Tibial artery (tissue), 4 donors: ENCODE data around the gene FOXB2.
"Not testable (repeated sequence)": the region's sequence is repeated elsewhere in the genome, so short reads cannot be mapped to it uniquely, and the experiment has no call there.

ENCODE experiments used
- DNase-seq, 2 donors: peaks; one replicate each; pipeline ENCODE4 v3.0.0-alpha.2; 2019
- H3K27ac ChIP-seq, 2 donors: fragments of 200-600 bp; sonication (generic) in 1 of 2; 1 replicate in 1 of 2; 2 replicates in 1 of 2; pipeline ENCODE4 v1.5.1; 2018 to 2019; ENCODE audit warnings: mild to moderate bottlenecking in 1 of 2
- H3K27me3 ChIP-seq, 2 donors: fragments of 200-600 bp; sonication (generic) in 1 of 2; one replicate each; pipeline versions ENCODE4 v1.5.1 to v1.6.0; 2016 to 2019
- H3K36me3 ChIP-seq, 3 donors: fragments of 200-600 bp; sonication (generic) in 2 of 3; one replicate each; pipeline ENCODE4 v1.5.1; 2016 to 2019; ENCODE audit warnings: mild to moderate bottlenecking in 2 of 3
- H3K4me1 ChIP-seq, 4 donors: fragments of 200-600 bp; sonication (generic) in 2 of 4; 1 replicate in 3 of 4; 2 replicates in 1 of 4; pipeline ENCODE4 v1.5.1; 2016 to 2019
- H3K4me3 ChIP-seq, 2 donors: fragments of 200-600 bp; sonication (generic) in 1 of 2; 1 replicate in 1 of 2; 2 replicates in 1 of 2; pipeline ENCODE4 v1.5.1; 2018 to 2019; ENCODE audit warnings: mild to moderate bottlenecking in 2 of 2
- H3K9me3 ChIP-seq, 3 donors: fragments of 200-600 bp; sonication (generic) in 1 of 3; one replicate each; pipeline ENCODE4 v1.5.1; 2016 to 2019
- CTCF ChIP-seq, 2 experiments: fragments of 200-600 bp in 1 of 2; fragments of 450-650 bp in 1 of 2; IDR thresholded peaks; one replicate each; pipeline ENCODE4 v1.5.1; 2017 to 2019; ENCODE audit warnings: antibody characterized with exemption in 2 of 2, mild to moderate bottlenecking in 1 of 2, moderate library complexity in 1 of 2
- intact Hi-C: fragments of 100-400 bp; cut with DNase I; formaldehyde crosslinking; loops from one replicate; pipeline ENCODE4 v1.15.0; 2023; ENCODE audit warnings: low total_unique reads

The FOXB2 gene

GRCh38 chr9:77024776-77025545, 5.5 kb downstream of the FOXB2 start:
- Histone ChIP-seq H3K4me1 (peaks cover 0 to 25% (median 10%) of the 10 kb centered on the region in 4 donors), H3K9me3 (no peaks in the 10 kb centered on the region), H3K4me3 (no peak overlapping the region), H3K27me3 (peaks cover 0 to 72% of the 10 kb centered on the region in 2 donors), H3K27ac (no peak overlapping the region), H3K36me3 (no peaks in the 10 kb centered on the region)
- intact Hi-C loops = no loop called here
- DNase-seq = no peak
- no peak for TF ChIP-seq CTCF (IDR thresholded peaks at IDR 0.05)

GRCh38 chr9:77028478-77028877, 9.0 kb downstream of the FOXB2 start:
- no peaks in the 10 kb centered on the region for H3K4me1 ChIP-seq
- no peaks in the 10 kb centered on the region for H3K9me3 ChIP-seq
- intact Hi-C loops = no loop called here
- H3K27me3 ChIP-seq = peaks cover 0 to 37% of the 10 kb centered on the region in 2 donors
- H3K36me3 ChIP-seq = no peaks in the 10 kb centered on the region
- no peak for TF ChIP-seq CTCF (IDR thresholded peaks at IDR 0.05)
- H3K27ac ChIP-seq = no peak overlapping the region
- DNase-seq = no peak
- no peak overlapping the region for H3K4me3 ChIP-seq

GRCh38 chr9:77030045-77030444, 10.6 kb downstream of the FOXB2 start:
- H3K4me3 ChIP-seq = no peak overlapping the region
- no peaks in the 10 kb centered on the region for H3K4me1 ChIP-seq
- H3K36me3 ChIP-seq = no peaks in the 10 kb centered on the region
- no peak overlapping the region for H3K27ac ChIP-seq
- no peaks in the 10 kb centered on the region for H3K9me3 ChIP-seq
- H3K27me3 ChIP-seq = peaks cover 0 to 21% of the 10 kb centered on the region in 2 donors
- TF ChIP-seq CTCF (IDR thresholded peaks at IDR 0.05) = no peak
- DNase-seq = no peak
- intact Hi-C loops = no loop called here

- no peaks in the 10 kb centered on the region for H3K9me3 ChIP-seq
- TF ChIP-seq CTCF (IDR thresholded peaks at IDR 0.05) = no peak
- H3K27ac ChIP-seq = no peak overlapping the region
- H3K27me3 ChIP-seq = peaks cover 0 to 17% of the 10 kb centered on the region in 2 donors
- intact Hi-C loops = no loop called here
- H3K4me1 ChIP-seq = no peaks in the 10 kb centered on the region
- no peak overlapping the region for H3K4me3 ChIP-seq
- no peak for DNase-seq
- H3K36me3 ChIP-seq = no peaks in the 10 kb centered on the region
These were observed 19.0 kb downstream of the FOXB2 start for GRCh38 chr9:77038281-77039036.

GRCh38 chr9:77040340-77040739, 20.9 kb downstream of the FOXB2 start:
- Histone ChIP-seq H3K4me3 (no peak overlapping the region), H3K27ac (no peak overlapping the region), H3K9me3 (no peaks in the 10 kb centered on the region), H3K4me1 (no peaks in the 10 kb centered on the region), H3K27me3 (peaks cover 0 to 23% of the 10 kb centered on the region in 2 donors), H3K36me3 (no peaks in the 10 kb centered on the region)
- TF ChIP-seq CTCF (IDR thresholded peaks at IDR 0.05) = no peak
- no peak for DNase-seq
- intact Hi-C loops = loop anchor here (5.0 kb wide), 1 partner anchor 1252 kb away; no protein-coding TSS in a partner anchor

- intact Hi-C loops = loop anchor here (5.0 kb wide), 1 partner anchor 1249 kb away; no protein-coding TSS in a partner anchor
These were observed 24.3 kb downstream of the FOXB2 start for GRCh38 chr9:77043743-77044142.

GRCh38 chr9:77060681-77061080, 41.2 kb downstream of the FOXB2 start:
- H3K27ac ChIP-seq, H3K36me3 ChIP-seq, H3K4me3 ChIP-seq, intact Hi-C loops, H3K4me1 ChIP-seq, DNase-seq, H3K9me3 ChIP-seq, H3K27me3 ChIP-seq: not testable (repeated sequence)

More at GRCh38 chr9:77043743-77044142, 24.3 kb downstream of the FOXB2 start:
- not testable (repeated sequence) for H3K4me1 ChIP-seq, H3K27ac ChIP-seq, H3K9me3 ChIP-seq, DNase-seq, H3K4me3 ChIP-seq, H3K36me3 ChIP-seq
- peaks cover 0 to 22% of the 10 kb centered on the region in 2 donors for H3K27me3 ChIP-seq
